ENCODE measurements around the gene ST3GAL6.

DNA sequence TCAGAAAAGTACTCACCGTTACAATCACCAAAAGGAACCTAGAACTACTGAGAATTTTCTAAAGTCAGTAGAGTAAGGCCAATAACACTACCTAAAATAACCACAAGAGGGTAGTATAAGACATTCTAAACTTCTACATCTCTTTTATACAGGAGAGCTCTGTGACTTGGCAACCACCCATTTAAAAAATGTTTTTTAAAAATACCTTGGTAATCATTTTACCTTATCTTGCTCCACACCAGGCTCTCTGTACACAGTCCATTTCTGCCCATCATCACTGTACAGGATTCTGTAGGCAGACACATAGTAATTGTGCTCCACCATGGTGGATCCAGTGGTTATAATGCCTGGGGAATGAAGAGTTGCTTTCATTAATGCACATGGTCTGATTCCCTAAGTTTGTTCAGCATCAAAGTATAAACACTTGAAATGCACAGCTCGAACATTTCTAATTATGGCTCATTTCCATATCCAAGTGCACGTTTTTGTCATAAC, 54.5 kb downstream of the ST3GAL6 start:
- TF ChIP-seq EZH2 (IDR thresholded peaks at IDR 0.05) (no peak), POLR2AphosphoS5 (IDR thresholded peaks at IDR 0.05; ENCODE audit: borderline replicate concordance, low read depth, low read length) (no peak)

Data from SK-N-MC (cell line).